NCI-H128 (cell line): ENCODE results near the gene KLK10.
A peak's percentile ranks its signal among the peaks of the same experiment; 100 is the strongest.

ENCODE experiments used
- DNase-seq: peaks from one replicate; lab custom pipeline; 2025; ENCODE audit not compliant: unreplicated experiment; lab: John Stamatoyannopoulos, UW

The KLK10 gene

DNA sequence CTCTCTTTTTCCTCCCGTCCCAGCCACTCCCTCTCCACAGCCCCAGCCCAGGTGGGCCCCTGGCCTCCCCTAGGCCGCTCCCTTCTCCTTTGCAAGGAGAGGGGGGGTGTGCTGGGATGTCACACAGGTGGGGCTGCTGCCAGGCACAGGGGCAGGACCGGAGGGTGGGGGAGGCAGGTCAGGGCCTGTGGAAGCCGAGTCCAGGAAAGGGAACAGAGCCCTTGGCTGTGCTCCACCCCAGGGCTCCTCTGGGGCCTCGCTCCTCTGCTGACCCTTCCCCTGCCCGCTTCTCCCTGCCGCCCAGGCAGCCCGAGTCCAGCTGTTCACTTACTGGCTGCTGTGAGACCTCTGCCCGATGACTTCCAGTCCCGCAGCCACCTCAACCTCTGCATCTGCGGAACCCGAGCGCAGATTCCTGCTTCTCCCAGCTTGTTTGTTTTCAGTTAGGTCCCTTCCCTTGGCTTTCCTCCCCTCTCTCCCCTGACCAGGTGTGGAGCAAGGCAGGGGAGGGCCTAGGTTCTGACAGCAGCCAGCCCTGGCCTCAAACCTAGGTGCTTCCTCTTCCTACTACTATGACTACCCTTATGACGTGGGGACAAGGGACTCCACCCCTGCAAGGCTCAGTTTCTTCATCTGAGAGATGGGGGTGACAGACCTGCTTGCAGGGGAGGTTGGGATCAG lies 7.8 kb upstream of the KLK10 start:
- DNase-seq: no peak

DNA sequence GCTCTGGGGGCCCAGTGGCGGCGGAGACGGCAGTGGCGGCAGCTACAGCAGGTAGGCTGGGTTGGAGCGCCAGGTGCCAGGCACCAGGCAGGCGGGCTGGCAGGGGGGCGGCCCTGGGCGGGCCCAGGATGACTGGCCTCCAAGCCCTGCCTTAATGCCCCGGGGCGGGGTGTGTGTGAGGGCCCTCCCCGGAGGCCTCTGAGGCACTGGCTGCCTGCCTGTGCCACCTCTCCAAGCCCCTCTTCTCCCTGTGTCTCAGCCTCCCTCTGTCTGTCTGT lies 7.0 kb upstream of the KLK10 start, which contains the start of gene KLK11:
Gene KLK11 (minus strand): TSS at position 63 of the 278 bp plus-strand sequence. CDS start 985 bp downstream, outside the sequence.
- DNase-seq: no peak

- DNase-seq: no peak
Observed at GRCh38 chr19:51025809-51026553, 6.5 kb upstream of the KLK10 start.

DNA sequence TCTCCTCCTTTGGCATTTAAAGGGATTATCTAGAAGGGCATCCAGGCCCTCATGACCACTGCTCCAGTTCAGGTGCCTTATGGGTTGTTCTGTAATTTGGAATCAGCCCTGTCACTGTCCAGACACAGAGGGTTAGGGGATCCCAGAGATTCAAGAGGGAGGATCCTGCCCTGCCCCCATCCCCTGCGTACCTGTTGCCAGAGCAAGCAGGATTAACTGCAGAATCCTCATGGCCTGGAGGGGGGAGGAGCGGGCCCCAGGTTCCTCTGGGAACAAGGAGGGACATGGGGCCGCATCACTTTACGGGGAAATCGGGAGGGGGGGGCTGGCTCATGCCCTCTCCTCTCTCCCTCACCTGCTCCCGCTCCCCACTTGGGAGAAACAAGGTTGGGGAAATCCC lies 5.9 kb upstream of the KLK10 start:
- DNase-seq: no peak

DNA sequence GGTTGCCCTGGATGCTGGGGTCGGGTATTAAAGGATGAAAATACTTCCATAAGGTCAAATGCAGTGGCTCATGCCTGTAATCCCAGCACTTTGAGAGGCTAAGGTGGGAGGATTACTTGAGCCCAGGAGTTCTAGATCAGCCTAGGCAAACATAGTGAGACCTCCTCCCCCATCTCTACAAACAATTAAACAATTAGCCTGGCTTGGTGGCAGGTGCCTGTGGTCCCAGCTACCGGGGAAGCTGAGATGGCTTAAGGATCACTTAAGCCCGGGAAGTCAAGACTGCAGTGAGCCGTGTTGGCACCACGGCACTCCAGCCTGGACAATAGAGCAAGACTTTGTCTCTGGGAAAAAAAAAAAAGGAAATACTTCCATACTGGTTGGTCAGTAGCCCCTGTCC lies 5.4 kb upstream of the KLK10 start:
- no peak for DNase-seq

GRCh38 chr19:51023946-51024345 lies 4.4 kb upstream of the KLK10 start:
- DNase-seq: no peak

DNA sequence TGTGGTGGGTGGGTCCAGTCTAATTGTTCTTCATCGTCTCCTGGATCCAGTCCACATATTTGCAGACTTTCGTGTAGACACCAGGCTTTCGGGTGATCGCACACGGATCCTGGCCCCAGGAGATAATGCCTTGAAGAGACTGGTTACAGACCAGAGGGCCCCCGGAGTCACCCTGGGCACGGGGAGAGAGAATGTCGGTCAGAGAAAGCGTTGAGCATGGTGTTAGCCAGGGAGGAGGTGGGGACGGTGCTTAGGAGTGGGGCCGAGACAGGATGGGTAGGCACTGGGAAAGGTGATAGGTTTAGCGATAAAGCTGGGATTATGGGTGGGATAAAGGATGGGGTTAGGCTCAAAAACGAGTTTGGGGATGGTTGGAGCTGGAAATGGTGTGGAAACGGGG lies 3.0 kb upstream of the KLK10 start:
- DNase-seq: no peak

- peak; percentile 3 for DNase-seq
Observed at GRCh38 chr19:51020988-51021651, 1.6 kb upstream of the KLK10 start.

DNA sequence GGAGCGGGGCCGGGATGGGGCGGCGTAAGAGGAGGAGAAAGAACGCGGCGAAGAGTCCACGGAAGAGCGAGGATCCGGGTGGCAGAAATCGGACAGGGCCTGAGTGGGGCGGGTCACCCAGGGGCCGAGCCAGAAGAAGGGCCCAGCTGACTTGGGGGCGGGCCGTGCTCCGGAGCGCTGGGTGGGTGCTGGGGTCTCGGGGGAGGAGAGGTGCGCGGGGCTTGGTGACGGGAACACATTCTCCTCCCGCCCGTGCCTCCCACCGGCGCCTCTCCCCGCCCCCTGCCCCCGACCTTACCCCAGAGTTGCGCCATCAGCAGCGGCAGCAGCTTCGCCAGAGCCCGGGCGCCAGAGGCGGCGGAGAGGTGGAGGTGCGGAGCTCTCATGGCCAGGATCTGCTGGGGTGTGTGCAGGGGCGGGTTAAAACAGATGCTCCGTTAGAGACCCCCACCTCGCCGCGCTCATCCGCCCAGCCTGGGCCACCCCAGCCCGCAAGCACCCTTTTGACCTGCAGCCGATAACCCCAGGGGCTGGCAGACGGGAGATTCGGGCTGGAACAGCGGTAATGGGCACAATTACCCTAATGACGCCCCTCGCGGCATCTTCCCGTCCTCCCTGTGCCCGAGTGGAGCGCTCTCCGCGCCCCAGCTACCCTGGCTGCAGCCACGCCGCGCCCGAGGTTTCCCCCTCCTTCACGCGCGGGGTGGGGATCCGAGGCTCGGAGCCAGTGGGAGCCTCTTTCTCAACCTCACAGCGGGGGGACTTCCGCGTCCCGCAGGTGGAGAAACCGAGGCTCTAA lies 565 bp downstream of the KLK10 start:
- no peak for DNase-seq

GRCh38 chr19:51016798-51017683 lies 2.5 kb downstream of the KLK10 start:
- no peak for DNase-seq

DNA sequence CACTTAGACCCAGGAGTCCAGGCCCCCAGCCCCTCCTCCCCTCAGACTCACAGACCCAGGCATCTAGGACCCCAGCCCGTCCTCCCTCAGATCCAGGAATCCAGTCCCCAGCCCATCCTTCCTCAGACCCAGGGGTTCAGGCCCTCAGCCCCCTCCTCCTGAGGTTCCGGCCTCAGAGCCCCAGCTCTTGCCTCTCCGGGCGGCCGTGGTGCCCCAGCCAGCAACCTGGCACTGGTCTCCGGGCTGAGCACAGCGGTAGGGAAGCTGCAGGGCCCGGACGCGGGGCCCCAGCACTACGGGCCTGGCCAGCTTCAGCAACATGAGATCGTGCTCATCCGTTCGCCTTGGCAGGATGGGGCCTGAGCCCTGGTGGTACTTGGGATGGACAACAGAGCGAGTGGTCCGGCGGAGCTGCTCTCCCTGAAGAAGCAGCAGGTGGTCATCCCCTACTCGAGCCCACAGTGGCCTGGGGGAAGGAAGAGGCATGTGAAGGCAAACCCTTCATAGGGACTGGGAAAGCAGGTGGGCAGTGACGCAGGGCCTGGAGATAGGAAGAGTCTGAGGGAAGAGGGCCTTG lies 3.7 kb downstream of the KLK10 start:
- DNase-seq: no peak

DNA sequence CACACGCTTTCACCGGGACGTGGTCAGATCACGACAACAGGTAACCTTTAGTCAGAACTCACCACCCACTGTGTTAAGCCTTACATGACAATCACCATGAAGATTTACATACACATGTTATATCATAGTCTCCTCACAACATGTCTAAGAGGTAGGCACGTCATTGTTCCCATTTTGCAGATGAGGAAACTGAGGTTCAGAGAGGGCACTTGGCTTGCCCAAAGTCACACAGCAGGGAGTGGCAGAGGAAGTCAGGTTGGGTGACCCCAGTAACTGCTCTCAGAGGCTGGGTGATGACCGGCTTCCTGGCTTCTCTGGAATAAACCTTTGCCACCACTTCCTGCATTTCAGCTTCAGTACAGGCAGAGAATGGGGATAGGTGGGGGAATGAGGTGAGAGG lies 5.3 kb downstream of the KLK10 start:
- DNase-seq: no peak

DNA sequence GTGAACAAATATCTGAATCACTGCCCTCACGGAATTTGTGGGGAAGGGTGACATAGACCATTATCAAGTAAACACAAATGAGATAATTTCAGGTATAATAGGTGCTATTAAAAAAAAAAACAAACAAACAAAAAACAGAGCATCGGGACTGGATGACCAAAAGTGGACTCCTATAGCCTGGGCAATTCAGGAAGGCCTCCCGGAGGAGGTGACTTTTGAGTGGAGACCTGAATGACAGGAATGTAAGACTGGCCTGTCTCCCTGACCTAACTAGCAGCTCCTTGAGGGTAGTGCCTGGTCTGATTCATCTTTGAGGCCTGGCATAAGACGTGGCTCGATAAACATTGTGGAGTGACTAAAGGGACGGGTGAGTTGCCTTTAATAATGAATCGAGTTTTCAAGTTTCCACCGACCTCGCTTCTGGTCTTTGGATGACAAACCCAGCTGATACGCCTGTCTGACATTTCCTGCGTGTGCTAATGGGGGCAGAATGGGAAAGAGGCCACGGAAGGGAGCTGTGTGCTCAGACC lies 6.8 kb downstream of the KLK10 start:
- no peak for DNase-seq

- DNase-seq: no peak
Observed at GRCh38 chr19:51010066-51010795, 9.3 kb downstream of the KLK10 start.

- no peak for DNase-seq
Observed at GRCh38 chr19:51009061-51009891, 10.2 kb downstream of the KLK10 start.

GRCh38 chr19:51007488-51007887 lies 12.0 kb downstream of the KLK10 start:
- DNase-seq: no peak

DNA sequence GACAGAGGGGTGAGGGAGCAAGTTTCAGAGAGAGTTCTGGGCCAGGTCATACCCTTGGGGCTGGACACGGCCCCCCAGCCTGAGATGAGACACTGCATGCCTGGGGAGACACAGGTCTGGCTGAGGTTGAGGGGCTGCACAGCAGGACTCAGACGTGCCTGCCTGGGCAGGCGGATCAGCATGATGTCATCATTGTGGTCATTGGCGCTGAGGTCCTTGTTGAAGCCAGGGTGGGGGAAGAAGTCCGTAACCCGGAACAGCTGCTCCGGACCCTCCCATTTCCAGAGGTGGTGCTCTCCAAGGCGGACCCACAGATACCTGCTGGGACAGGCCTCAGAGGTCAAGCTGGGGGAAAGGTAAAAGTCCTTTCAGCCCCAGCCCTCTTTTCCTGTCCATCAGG lies 13.1 kb downstream of the KLK10 start:
- no peak for DNase-seq

DNA sequence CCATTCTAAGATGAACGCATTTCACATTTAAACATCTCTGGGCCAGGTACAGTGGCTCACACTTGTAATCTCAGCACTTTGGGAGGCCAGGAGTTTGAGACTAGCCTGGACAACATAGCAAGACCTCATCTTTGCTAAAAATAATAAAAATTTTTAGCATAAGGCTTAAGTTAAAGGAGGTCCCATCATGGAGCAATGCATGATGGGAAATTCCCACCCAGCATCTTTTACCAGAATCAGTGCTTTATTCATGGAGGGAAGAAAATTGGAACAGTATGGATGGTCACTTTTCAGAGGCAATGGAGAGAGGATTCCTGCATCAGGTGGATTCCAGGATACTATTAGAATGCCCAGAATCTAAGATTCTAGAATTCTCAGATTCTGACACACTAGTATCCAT lies 14.3 kb downstream of the KLK10 start:
- no peak for DNase-seq
